Measurements from ENCODE around the gene MAP7D2. TPM values are rescaled to one million over a fixed set of nuclear protein-coding genes. Genes with fewer than 3 reads are reported as not detected.

The MAP7D2 gene
- total RNA-seq, 1 experiment from 2014 or later: 0.15 TPM

GRCh38 chrX:19975845-19976244 is 140.9 kb downstream of the MAP7D2 start (continued):
- TF ChIP-seq REST (IDR thresholded peaks at IDR 0.05; ENCODE audit: low read depth): no peak
- no peak for TF ChIP-seq SRF (IDR thresholded peaks at IDR 0.05; ENCODE audit: low read depth)
- no peak for TF ChIP-seq JUND (IDR thresholded peaks at IDR 0.05)

- ATAC-seq (no peak), DNase-seq (ENCODE audit: low read depth, low spot score) (no peak)
- H3K36me3 ChIP-seq (ENCODE audit: control insufficient read depth in 1 of 2, insufficient read depth in 2 of 2, low read length in 2 of 2): no peaks in the 10 kb centered on the region
- no peaks in the 10 kb centered on the region for H3K9me3 ChIP-seq (ENCODE audit: control insufficient read depth in 1 of 2, insufficient read depth in 1 of 2, low read depth in 1 of 2, low read length in 2 of 2)
- no peaks in the 10 kb centered on the region; the same call in 1 of the 2 replicates for H4K20me1 ChIP-seq (ENCODE audit: insufficient read depth)
- H3K4me2 ChIP-seq (ENCODE audit: low read length): no peak overlapping the region
- no peaks in the 10 kb centered on the region for H3K79me2 ChIP-seq (ENCODE audit: insufficient read depth, low read length)
- no peak overlapping the region for H3K9ac ChIP-seq (ENCODE audit: low read length)
- POLR2A ChIA-PET: no interaction called here
- intact Hi-C loops (cut with micrococcal nuclease): no loop called here
- H3K4me1 ChIP-seq (ENCODE audit: control insufficient read depth in 1 of 2, insufficient read depth in 2 of 2, low read length in 2 of 2): no peaks in the 10 kb centered on the region
- no peak overlapping the region for H3K27ac ChIP-seq (ENCODE audit: low read depth, low read length)
- no TSS peak for BruUV-seq (replicated peaks)
- CTCF ChIA-PET: no interaction called here
- RAD21 ChIA-PET (ENCODE audit: low non-redundant PET in 1 of 2, low total read pairs in 2 of 2, uncharacterized antibody in 2 of 2, unreplicated experiment in 2 of 2): no interaction called here
- H3K4me3 ChIP-seq (replicated peaks in 1 of 2; ENCODE audit: low read depth in 1 of 2, low read length in 2 of 2): no peak overlapping the region
- no peaks in the 10 kb centered on the region for H3K27me3 ChIP-seq (ENCODE audit: insufficient read depth, low read length)
- H2AFZ ChIP-seq (ENCODE audit: low read depth, low read length, poor library complexity, severe bottlenecking): no peak overlapping the region
- no peaks in the 10 kb centered on the region for H3K9me2 ChIP-seq (ENCODE audit: insufficient read depth)
- TF ChIP-seq YY1 (IDR thresholded peaks at IDR 0.05; ENCODE audit: extremely low read depth, insufficient replicate concordance, low read depth, low read length) (no peak), SP1 (IDR thresholded peaks at IDR 0.05; ENCODE audit: low read depth) (no peak), ZNF274 (IDR thresholded peaks at IDR 0.05; ENCODE audit: low read depth, low read length) (no peak), POLR2A (IDR thresholded peaks at IDR 0.05; ENCODE audit: borderline replicate concordance, extremely low read depth, insufficient read depth, insufficient read length) (no peak), SIN3A (IDR thresholded peaks at IDR 0.05; ENCODE audit: low read depth) (no peak), SRF (IDR thresholded peaks at IDR 0.05; ENCODE audit: low read depth) (no peak), CTCF (IDR thresholded peaks at IDR 0.05 in 2 of 3, conservative IDR thresholded peaks at IDR 0.05 in 1 of 3; ENCODE audit: borderline replicate concordance in 1 of 3, insufficient read depth in 1 of 3, low read depth in 2 of 3, low read length in 2 of 3) (no peak), JUND (IDR thresholded peaks at IDR 0.05) (no peak), TCF7L2 (IDR thresholded peaks at IDR 0.05; ENCODE audit: borderline replicate concordance, extremely low read depth, insufficient read depth, insufficient read length) (no peak), ZBTB33 (IDR thresholded peaks at IDR 0.05; ENCODE audit: extremely low read depth, insufficient replicate concordance, low read length) (no peak), EZH2 (IDR thresholded peaks at IDR 0.05) (no peak), FOSL1 (IDR thresholded peaks at IDR 0.05; ENCODE audit: low read depth) (no peak), ATF3 (IDR thresholded peaks at IDR 0.05) (no peak)
These were observed 143.7 kb downstream of the MAP7D2 start for GRCh38 chrX:19972984-19973383.

Measured in HCT116 (cell line).